HepG2 (cell line): ENCODE measurements around the gene KIN. TPM values are rescaled to one million over a fixed set of nuclear protein-coding genes. Genes with fewer than 3 reads are reported as not detected.

Source experiments
- AKAP8 ChIP-seq: sonication (generic); formaldehyde crosslinking; IDR thresholded peaks from 2 replicates; pipeline ENCODE4 v1.5.1; 2020; ENCODE audit warnings: mild to moderate bottlenecking, missing genetic modification reagents
- ARNT ChIP-seq: fragments of 450-650 bp; IDR thresholded peaks from 2 replicates; pipeline ENCODE4 v1.6.1; 2017
- ATRX ChIP-seq: sonication (generic); formaldehyde crosslinking; IDR thresholded peaks from 2 replicates; pipeline ENCODE4 v1.4.0; 2020; ENCODE audit warnings: missing genetic modification reagents, borderline replicate concordance
- CC2D1A ChIP-seq: sonication (generic); formaldehyde crosslinking; IDR thresholded peaks from 2 replicates; pipeline ENCODE4 v1.8.1; 2023; ENCODE audit warnings: mild to moderate bottlenecking, missing genetic modification reagents
- CEBPG ChIP-seq: IDR thresholded peaks from 2 replicates; pipeline ENCODE4 v1.6.1; 2016
- ELF4 ChIP-seq: sonication (generic); formaldehyde crosslinking; IDR thresholded peaks from 2 replicates; pipeline ENCODE4 v1.5.0; 2020; ENCODE audit warnings: missing genetic modification reagents, mild to moderate bottlenecking, moderate library complexity, borderline replicate concordance
- FOXA1 ChIP-seq, 2 experiments: fragments of 450-650 bp in 1 of 2; sonication (generic) in 1 of 2; formaldehyde crosslinking in 1 of 2; IDR thresholded peaks; 2 replicates each; pipeline versions ENCODE4 v1.4.0 to v1.6.1; 2016 to 2020; ENCODE audit warnings: missing genetic modification reagents in 1 of 2
- FOXC1 ChIP-seq: sonication (generic); formaldehyde crosslinking; IDR thresholded peaks from 2 replicates; pipeline ENCODE4 v1.8.0; 2022; ENCODE audit warnings: mild to moderate bottlenecking, missing genetic modification reagents, borderline replicate concordance
- FOXJ3 ChIP-seq: sonication (generic); formaldehyde crosslinking; IDR thresholded peaks from 2 replicates; pipeline ENCODE4 v1.4.0; 2020; ENCODE audit warnings: missing genetic modification reagents, mild to moderate bottlenecking, borderline replicate concordance
- FOXK1 ChIP-seq: sonication (generic); formaldehyde crosslinking; IDR thresholded peaks from 2 replicates; pipeline ENCODE4 v1.4.0; 2020; ENCODE audit warnings: low read depth, missing genetic modification reagents, borderline replicate concordance
- IRF2 ChIP-seq: IDR thresholded peaks from 2 replicates; pipeline ENCODE4 v1.6.1; 2018; ENCODE audit warnings: missing genetic modification reagents, missing compliant biosample characterization
- ISX ChIP-seq: sonication (generic); formaldehyde crosslinking; conservative IDR thresholded peaks from 2 replicates; pipeline ENCODE4 v1.5.0; 2020; ENCODE audit warnings: missing genetic modification reagents
- MEIS1 ChIP-seq: sonication (generic); formaldehyde crosslinking; IDR thresholded peaks from 2 replicates; pipeline ENCODE4 v1.9.0; 2021; ENCODE audit warnings: mild to moderate bottlenecking, missing genetic modification reagents, moderate library complexity, borderline replicate concordance
- POGZ ChIP-seq: sonication (generic); formaldehyde crosslinking; IDR thresholded peaks from 2 replicates; pipeline ENCODE4 v1.4.0; 2020; ENCODE audit warnings: mild to moderate bottlenecking, missing genetic modification reagents
- POLR2G ChIP-seq: fragments of 200-400 bp; formaldehyde crosslinking; IDR thresholded peaks from 2 replicates; pipeline ENCODE4 v1.6.1; 2018; ENCODE audit warnings: mild to moderate bottlenecking, low read depth, low read length, moderate library complexity
- REXO4 ChIP-seq: sonication (generic); formaldehyde crosslinking; IDR thresholded peaks from 2 replicates; pipeline ENCODE4 v1.8.0; 2022; ENCODE audit warnings: missing genetic modification reagents, mild to moderate bottlenecking, borderline replicate concordance
- STAT5B ChIP-seq: sonication (generic); formaldehyde crosslinking; IDR thresholded peaks from 2 replicates; pipeline ENCODE4 v1.4.0; 2020; ENCODE audit warnings: missing genetic modification reagents
- TARDBP ChIP-seq: sonication (generic); formaldehyde crosslinking; IDR thresholded peaks from 2 replicates; pipeline ENCODE4 v1.8.0; 2022; ENCODE audit warnings: mild to moderate bottlenecking, missing genetic modification reagents
- USF2 ChIP-seq, 2 experiments: sonication (generic) in 1 of 2; formaldehyde crosslinking in 1 of 2; IDR thresholded peaks; 2 replicates each; pipeline versions ENCODE4 v1.5.1 to v1.6.1; 2011 to 2020; ENCODE audit warnings: borderline replicate concordance in 1 of 2, low read depth in 1 of 2, low read length in 1 of 2, mild to moderate bottlenecking in 1 of 2, missing genetic modification reagents in 1 of 2, moderate library complexity in 1 of 2
- ZBTB38 ChIP-seq: sonication (generic); formaldehyde crosslinking; IDR thresholded peaks from 2 replicates; pipeline ENCODE4 v1.5.1; 2020; ENCODE audit warnings: mild to moderate bottlenecking, missing genetic modification reagents
- ZNF225 ChIP-seq: sonication (generic); formaldehyde crosslinking; IDR thresholded peaks from 2 replicates; pipeline ENCODE4 v1.4.0; 2020; ENCODE audit warnings: mild to moderate bottlenecking, missing genetic modification reagents
- ZNF263 ChIP-seq: sonication (generic); formaldehyde crosslinking; IDR thresholded peaks from 2 replicates; pipeline ENCODE4 v1.4.0; 2020; ENCODE audit warnings: missing genetic modification reagents
- ZNF3 ChIP-seq: IDR thresholded peaks from 2 replicates; pipeline ENCODE4 v1.7.0; 2017; ENCODE audit warnings: inconsistent platforms
- ZNF562 ChIP-seq: sonication (generic); formaldehyde crosslinking; IDR thresholded peaks from 2 replicates; pipeline ENCODE4 v1.8.0; 2022; ENCODE audit warnings: missing genetic modification reagents, borderline replicate concordance
- ZNF766 ChIP-seq: sonication (generic); formaldehyde crosslinking; IDR thresholded peaks from 2 replicates; pipeline ENCODE4 v1.5.0; 2020; ENCODE audit warnings: missing genetic modification reagents, borderline replicate concordance
- polyA plus RNA-seq, 8 experiments: library from polyadenylated mRNA; depleted of rRNA in 3 of 8; stranded (reverse) in 7 of 8; unstranded in 1 of 8; fragments of >200 nt; fragmentation: Illumina TruSeq in 4 of 8; extraction: Trizol in 4 of 8; gene quantifications; 2 replicates each; pipeline versions ENCODE4 v1.2.1 to v1.2.3, GENCODE V29; 2011 to 2016; ENCODE audit warnings: low read depth in 4 of 8, missing spikeins in 1 of 8, mixed read lengths in 1 of 8; ENCODE audit not compliant: insufficient read depth in 1 of 8
- total RNA-seq, 5 experiments: library from RNA; depleted of rRNA; stranded (reverse); fragments of >200 nt; fragmentation: Illumina TruSeq; extraction: Trizol; gene quantifications; 2 replicates each; pipeline ENCODE4 v1.2.3, GENCODE V29; 2016; ENCODE audit warnings: low read depth in 1 of 5
- TF ChIP-seq, protein P1 (sequence below): sonication (generic); formaldehyde crosslinking; IDR thresholded peaks from 2 replicates; pipeline ENCODE4 v1.5.0; 2020; ENCODE audit warnings: mild to moderate bottlenecking, missing genetic modification reagents
- TF ChIP-seq, protein P2 (sequence below): sonication (generic); formaldehyde crosslinking; IDR thresholded peaks from 2 replicates; pipeline ENCODE4 v1.5.1; 2020; ENCODE audit warnings: mild to moderate bottlenecking, missing genetic modification reagents, borderline replicate concordance

The KIN gene
- total and polyA plus RNA-seq, 2 of the 13 experiments (the other 11 are each of a cell fraction or from before 2014, with no cell fraction given): 4.9 to 23.2 TPM

DNA sequence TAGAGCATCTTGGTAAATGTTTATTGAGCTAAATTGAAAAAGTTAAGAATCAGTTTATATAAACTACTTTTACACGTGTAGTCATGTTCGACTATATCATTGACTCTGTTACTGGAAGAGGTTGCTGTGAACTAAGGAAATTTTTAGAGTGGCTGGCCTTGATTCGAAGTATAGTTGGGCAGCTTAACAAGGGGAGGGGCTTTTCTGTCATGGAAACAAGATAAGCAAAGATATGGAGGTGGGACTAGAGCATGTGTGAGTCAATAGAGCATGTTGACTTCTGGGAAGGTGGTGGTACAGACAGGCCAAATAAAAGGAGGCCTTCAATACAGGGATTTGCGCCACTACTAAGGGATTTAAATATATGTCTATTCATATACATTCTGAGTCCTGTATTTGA lies 7.8 kb upstream of the KIN start (continued):
- no peak for TF ChIP-seq USF2 (IDR thresholded peaks at IDR 0.05; ENCODE audit: low read depth, low read length)
- no peak for TF ChIP-seq USF2 (CRISPR knock-in tag; IDR thresholded peaks at IDR 0.05; ENCODE audit: borderline replicate concordance)
- TF ChIP-seq, protein P1, sequence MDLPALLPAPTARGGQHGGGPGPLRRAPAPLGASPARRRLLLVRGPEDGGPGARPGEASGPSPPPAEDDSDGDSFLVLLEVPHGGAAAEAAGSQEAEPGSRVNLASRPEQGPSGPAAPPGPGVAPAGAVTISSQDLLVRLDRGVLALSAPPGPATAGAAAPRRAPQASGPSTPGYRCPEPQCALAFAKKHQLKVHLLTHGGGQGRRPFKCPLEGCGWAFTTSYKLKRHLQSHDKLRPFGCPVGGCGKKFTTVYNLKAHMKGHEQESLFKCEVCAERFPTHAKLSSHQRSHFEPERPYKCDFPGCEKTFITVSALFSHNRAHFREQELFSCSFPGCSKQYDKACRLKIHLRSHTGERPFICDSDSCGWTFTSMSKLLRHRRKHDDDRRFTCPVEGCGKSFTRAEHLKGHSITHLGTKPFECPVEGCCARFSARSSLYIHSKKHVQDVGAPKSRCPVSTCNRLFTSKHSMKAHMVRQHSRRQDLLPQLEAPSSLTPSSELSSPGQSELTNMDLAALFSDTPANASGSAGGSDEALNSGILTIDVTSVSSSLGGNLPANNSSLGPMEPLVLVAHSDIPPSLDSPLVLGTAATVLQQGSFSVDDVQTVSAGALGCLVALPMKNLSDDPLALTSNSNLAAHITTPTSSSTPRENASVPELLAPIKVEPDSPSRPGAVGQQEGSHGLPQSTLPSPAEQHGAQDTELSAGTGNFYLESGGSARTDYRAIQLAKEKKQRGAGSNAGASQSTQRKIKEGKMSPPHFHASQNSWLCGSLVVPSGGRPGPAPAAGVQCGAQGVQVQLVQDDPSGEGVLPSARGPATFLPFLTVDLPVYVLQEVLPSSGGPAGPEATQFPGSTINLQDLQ (CRISPR knock-in tag): no peak
- TF ChIP-seq REXO4 (CRISPR knock-in tag): no peak
- TF ChIP-seq ZNF225 (CRISPR knock-in tag): no peak
- TF ChIP-seq ZNF263 (CRISPR knock-in tag): no peak
- TF ChIP-seq FOXC1 (CRISPR knock-in tag): no peak
- no peak for TF ChIP-seq ZBTB38
- TF ChIP-seq FOXJ3 (CRISPR knock-in tag): 0 out of 2 replicates have a peak, but pooled peaks have one; percentile 29
- TF ChIP-seq FOXK1 (CRISPR knock-in tag): peak; percentile 79; the same call in 1 of the 2 replicates
- TF ChIP-seq CC2D1A (CRISPR knock-in tag): no peak
- TF ChIP-seq ZNF3: no peak
- no peak for TF ChIP-seq STAT5B (CRISPR knock-in tag)
- 0 out of 2 replicates have a peak, but pooled peaks have one; percentile 29 for TF ChIP-seq CEBPG (CRISPR knock-in tag)
- TF ChIP-seq ELF4 (CRISPR knock-in tag): no peak
- TF ChIP-seq ARNT: no peak
- no peak for TF ChIP-seq ZNF766 (CRISPR knock-in tag)
- no peak for TF ChIP-seq ATRX (CRISPR knock-in tag)
- no peak for TF ChIP-seq POLR2G
- TF ChIP-seq MEIS1: no peak
- TF ChIP-seq, protein P2, sequence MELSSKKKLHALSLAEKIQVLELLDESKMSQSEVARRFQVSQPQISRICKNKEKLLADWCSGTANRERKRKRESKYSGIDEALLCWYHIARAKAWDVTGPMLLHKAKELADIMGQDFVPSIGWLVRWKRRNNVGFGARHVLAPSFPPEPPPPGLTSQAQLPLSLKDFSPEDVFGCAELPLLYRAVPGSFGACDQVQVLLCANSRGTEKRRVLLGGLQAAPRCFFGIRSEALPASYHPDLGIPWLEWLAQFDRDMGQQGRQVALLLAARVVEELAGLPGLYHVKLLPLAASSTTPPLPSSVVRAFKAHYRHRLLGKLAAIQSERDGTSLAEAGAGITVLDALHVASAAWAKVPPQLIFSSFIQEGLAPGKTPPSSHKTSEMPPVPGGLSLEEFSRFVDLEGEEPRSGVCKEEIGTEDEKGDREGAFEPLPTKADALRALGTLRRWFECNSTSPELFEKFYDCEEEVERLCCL (CRISPR knock-in tag): no peak
- peak; percentile 41; the same call in 1 of the 2 replicates for TF ChIP-seq POGZ
- no peak for TF ChIP-seq ISX
- TF ChIP-seq FOXA1 (IDR thresholded peaks at IDR 0.05): peak; percentile 77
- peak; percentile 96 for TF ChIP-seq FOXA1 (CRISPR knock-in tag; IDR thresholded peaks at IDR 0.05)
- peak; percentile 26; the same call in 1 of the 2 replicates for TF ChIP-seq IRF2 (CRISPR knock-in tag)
- TF ChIP-seq TARDBP: no peak
- TF ChIP-seq ZNF562 (CRISPR knock-in tag): no peak
- TF ChIP-seq AKAP8 (CRISPR knock-in tag): no peak
